Mesenchymal stem cell (in vitro differentiated cells and primary cell): ENCODE data around the gene TEX30.

Source experiments
- DNase-seq: peaks from one replicate; pipeline ENCODE4 v3.0.0-alpha.2; 2013
- H2AFZ ChIP-seq: one replicate; pipeline ENCODE4 v1.6.1; 2013; ENCODE audit warnings: low read depth, mild to moderate bottlenecking, control low read depth, inconsistent platforms, low read length, moderate library complexity
- H2AK5ac ChIP-seq: 2 replicates; pipeline ENCODE4 v1.6.1; 2013; ENCODE audit warnings: low read length, moderate library complexity, mild to moderate bottlenecking, inconsistent platforms; ENCODE audit not compliant: severe bottlenecking
- H2BK120ac ChIP-seq: one replicate; pipeline ENCODE4 v1.6.1; 2013; ENCODE audit warnings: low read depth, mild to moderate bottlenecking, inconsistent platforms, low read length, moderate library complexity
- H2BK12ac ChIP-seq, 2 experiments: one replicate each; pipeline ENCODE4 v1.6.1; 2013; ENCODE audit warnings: inconsistent platforms in 2 of 2, low read length in 2 of 2, mild to moderate bottlenecking in 2 of 2, moderate library complexity in 2 of 2, control low read depth in 1 of 2
- H2BK15ac ChIP-seq: one replicate; pipeline ENCODE4 v1.6.1; 2013; ENCODE audit warnings: mild to moderate bottlenecking, low read depth, inconsistent platforms; ENCODE audit not compliant: poor library complexity, severe bottlenecking
- H2BK5ac ChIP-seq: 2 replicates; pipeline ENCODE4 v1.6.1; 2013; ENCODE audit warnings: low read depth, mild to moderate bottlenecking, low read length, control low read depth, inconsistent platforms; ENCODE audit not compliant: poor library complexity, severe bottlenecking
- H3K14ac ChIP-seq, 2 experiments: one replicate each; pipeline ENCODE4 v1.6.1; 2013; ENCODE audit warnings: inconsistent platforms in 2 of 2, low read length in 2 of 2, control low read depth in 1 of 2, mild to moderate bottlenecking in 1 of 2, moderate library complexity in 1 of 2
- H3K18ac ChIP-seq, 2 experiments: one replicate each; pipeline ENCODE4 v1.6.1; 2013; ENCODE audit warnings: inconsistent platforms in 2 of 2, low read length in 2 of 2, control low read depth in 1 of 2, low read depth in 1 of 2, mild to moderate bottlenecking in 1 of 2
- H3K23ac ChIP-seq, 2 experiments: one replicate each; pipeline ENCODE4 v1.6.1; 2013; ENCODE audit warnings: inconsistent platforms in 2 of 2, low read length in 2 of 2, mild to moderate bottlenecking in 2 of 2, moderate library complexity in 2 of 2, control low read depth in 1 of 2
- H3K27ac ChIP-seq: 2 replicates; pipeline ENCODE4 v1.5.1; 2013; ENCODE audit warnings: mild to moderate bottlenecking, moderate library complexity, low read length, control low read depth, inconsistent platforms; ENCODE audit not compliant: poor library complexity, severe bottlenecking
- H3K27me3 ChIP-seq, 2 experiments: 2 replicates each; pipeline versions ENCODE4 v1.6.1 to v1.7.0; 2013; ENCODE audit warnings: low read length in 2 of 2, mild to moderate bottlenecking in 2 of 2, moderate library complexity in 2 of 2, control low read depth in 1 of 2, inconsistent platforms in 1 of 2; ENCODE audit not compliant: control insufficient read depth in 1 of 2, insufficient read depth in 1 of 2
- H3K36me3 ChIP-seq, 2 experiments: 2 replicates each; pipeline versions ENCODE4 v1.6.1 to v1.7.0; 2013; ENCODE audit warnings: low read length in 2 of 2, control low read depth in 1 of 2, inconsistent platforms in 1 of 2, low read depth in 1 of 2, mild to moderate bottlenecking in 1 of 2; ENCODE audit not compliant: insufficient read depth in 2 of 2, control insufficient read depth in 1 of 2
- H3K4ac ChIP-seq, 2 experiments: one replicate each; pipeline ENCODE4 v1.6.1; 2013; ENCODE audit warnings: inconsistent platforms in 2 of 2, low read length in 2 of 2, mild to moderate bottlenecking in 2 of 2, moderate library complexity in 2 of 2, control low read depth in 1 of 2, low read depth in 1 of 2
- H3K4me1 ChIP-seq: 2 replicates; pipeline ENCODE4 v1.6.1; 2013; ENCODE audit warnings: low read depth, low read length, control low read depth; ENCODE audit not compliant: control insufficient read depth, insufficient read depth
- H3K4me2 ChIP-seq: 2 replicates; pipeline ENCODE4 v1.6.1; 2013; ENCODE audit warnings: low read length, mild to moderate bottlenecking, inconsistent platforms; ENCODE audit not compliant: poor library complexity, severe bottlenecking
- H3K4me3 ChIP-seq, 2 experiments: 2 replicates each; pipeline versions ENCODE4 v1.5.1 to v1.7.0; 2013; ENCODE audit warnings: low read length in 2 of 2, mild to moderate bottlenecking in 2 of 2, control low read depth in 1 of 2, low read depth in 1 of 2; ENCODE audit not compliant: insufficient read depth in 1 of 2
- H3K79me1 ChIP-seq: replicated peaks from 2 replicates; pipeline ENCODE4 v1.6.1; 2013; ENCODE audit warnings: mild to moderate bottlenecking, control low read depth, low read length, inconsistent platforms; ENCODE audit not compliant: poor library complexity, severe bottlenecking
- H3K9ac ChIP-seq: 2 replicates; pipeline ENCODE4 v1.7.0; 2013; ENCODE audit warnings: mild to moderate bottlenecking, low read length, moderate library complexity
- H3K9me3 ChIP-seq: 2 replicates; pipeline ENCODE4 v1.7.0; 2013; ENCODE audit warnings: mild to moderate bottlenecking, low read length; ENCODE audit not compliant: control insufficient read depth
- H4K8ac ChIP-seq: one replicate; pipeline ENCODE4 v1.6.1; 2013; ENCODE audit warnings: inconsistent platforms, mild to moderate bottlenecking, low read length, moderate library complexity
- H4K91ac ChIP-seq: one replicate; pipeline ENCODE4 v1.6.1; 2013; ENCODE audit warnings: mild to moderate bottlenecking, low read length, inconsistent platforms
- WGBS: methylation state at CpG from one replicate; pipeline ENCODE4 v1.1.7; 2013; ENCODE audit warnings: mixed read lengths; 5-methylcytosine and 5-hydroxymethylcytosine counted together

TEX30 gene

DNA sequence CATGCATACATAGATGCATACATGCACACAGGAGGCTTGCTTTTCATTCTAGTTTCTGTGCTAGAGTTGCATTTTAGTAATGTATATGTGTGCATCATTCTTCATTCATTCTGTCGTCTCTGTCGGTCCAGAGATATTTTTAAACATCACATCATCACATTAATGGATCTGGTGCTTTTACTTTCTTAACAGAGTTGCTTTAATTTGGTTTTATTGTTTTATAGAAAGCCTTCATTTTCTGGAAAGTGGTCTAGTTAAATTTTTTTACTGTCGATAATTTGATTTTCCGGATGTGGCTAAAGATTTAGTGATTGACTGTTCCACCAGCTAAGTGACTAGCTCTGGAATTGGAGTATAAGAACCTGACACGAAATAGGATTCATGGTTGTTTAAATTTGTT lies 42.2 kb upstream of the TEX30 start:
- Histone ChIP-seq H2AFZ (no peak overlapping the region), H3K14ac (no peak overlapping the region), H2BK120ac (no peak overlapping the region), H3K9me3 (peaks cover 6% of the 10 kb centered on the region), H3K18ac (no peak overlapping the region), H3K27ac (peak overlapping the region; percentile 92), H3K27me3 (no peaks in the 10 kb centered on the region), H3K4me2 (no peak overlapping the region), H3K23ac (no peak overlapping the region), H3K36me3 (peaks cover under 1 to 56% of the 10 kb centered on the region in 2 experiments), H4K8ac (no peak overlapping the region), H2BK12ac (no peak overlapping the region), H3K4me1 (peaks cover 11% of the 10 kb centered on the region), H2AK5ac (peak overlapping the region; percentile 94), H2BK15ac (no peak overlapping the region), H3K79me1 (no peaks in the 10 kb centered on the region), H3K4me3 (no peak overlapping the region), H3K4ac (no peak overlapping the region), H2BK5ac (no peak overlapping the region), H3K9ac (no peak overlapping the region), H4K91ac (no peak overlapping the region)
- DNase-seq, result no peak
- 100% methylated on average over 3 of the region's 5 CpGs for WGBS

DNA sequence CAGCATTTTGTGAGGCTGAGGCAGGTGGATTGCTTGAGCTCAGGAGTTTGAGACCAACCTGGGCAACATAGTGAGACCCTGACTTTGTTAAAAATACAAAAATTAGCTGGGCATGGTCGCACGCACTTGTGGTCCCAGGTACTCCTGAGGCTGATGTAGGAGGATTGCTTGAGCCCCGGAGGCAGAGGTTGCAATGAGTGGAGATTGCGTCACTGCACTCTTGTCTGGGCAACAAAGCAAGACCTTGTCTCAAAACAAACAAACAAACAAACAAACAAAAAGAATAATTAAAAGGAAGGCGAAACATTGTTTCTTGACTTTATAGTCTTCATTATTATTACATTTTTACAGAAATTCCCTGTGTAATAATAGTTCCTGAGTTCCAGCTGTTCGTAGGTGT lies 41.2 kb upstream of the TEX30 start:
- Histone ChIP-seq H3K27me3 (no peaks in the 10 kb centered on the region), H3K23ac (no peak overlapping the region), H3K4ac (no peak overlapping the region), H2AK5ac (peak overlapping the region; percentile 95), H3K79me1 (no peaks in the 10 kb centered on the region), H2BK120ac (no peak overlapping the region), H3K9me3 (peaks cover 13% of the 10 kb centered on the region), H3K4me3 (no peak overlapping the region), H2BK15ac (no peak overlapping the region), H2BK12ac (no peak overlapping the region), H3K9ac (no peak overlapping the region), H4K8ac (no peak overlapping the region), H3K14ac (no peak overlapping the region), H3K27ac (peak overlapping the region; percentile 41), H3K4me1 (peaks cover 9% of the 10 kb centered on the region), H2BK5ac (peak overlapping the region; percentile 10), H2AFZ (no peak overlapping the region), H3K18ac (no peak overlapping the region), H4K91ac (no peak overlapping the region), H3K36me3 (peaks cover 5 to 60% of the 10 kb centered on the region in 2 experiments), H3K4me2 (no peak overlapping the region)
- no peak for DNase-seq
- 96% methylated on average over 4 of the region's 6 CpGs for WGBS

DNA sequence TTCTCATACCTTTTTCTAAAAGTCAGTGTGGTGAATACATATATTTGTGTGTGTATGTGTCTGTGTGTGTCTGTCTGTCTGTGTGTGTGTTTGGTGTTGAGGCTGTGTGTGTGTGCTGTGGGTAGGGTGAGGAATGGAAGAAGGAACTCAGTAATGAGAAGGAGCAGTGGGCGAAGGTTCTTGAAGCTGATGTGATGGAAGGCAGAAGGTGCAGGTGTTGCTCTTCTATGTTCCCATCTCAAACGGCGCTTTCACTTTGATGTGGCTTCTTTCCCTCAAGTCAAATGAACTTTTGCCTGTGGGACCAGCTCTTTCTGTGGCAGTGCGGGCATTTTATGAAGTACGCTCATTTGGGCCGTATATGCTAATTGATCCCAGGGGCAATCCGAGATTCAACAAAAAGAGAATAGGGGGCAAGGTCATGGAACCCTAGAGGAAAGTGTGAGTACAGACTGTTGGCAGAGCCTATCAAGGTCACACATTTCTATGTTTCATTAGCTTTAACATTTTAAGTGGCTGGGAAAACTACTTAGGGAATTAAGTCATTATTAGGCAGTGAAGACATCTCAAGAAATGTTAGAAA lies 40.5 kb upstream of the TEX30 start:
- no peak for DNase-seq
- H3K4me2 ChIP-seq, result no peak overlapping the region
- H2BK12ac ChIP-seq, result no peak overlapping the region

DNA sequence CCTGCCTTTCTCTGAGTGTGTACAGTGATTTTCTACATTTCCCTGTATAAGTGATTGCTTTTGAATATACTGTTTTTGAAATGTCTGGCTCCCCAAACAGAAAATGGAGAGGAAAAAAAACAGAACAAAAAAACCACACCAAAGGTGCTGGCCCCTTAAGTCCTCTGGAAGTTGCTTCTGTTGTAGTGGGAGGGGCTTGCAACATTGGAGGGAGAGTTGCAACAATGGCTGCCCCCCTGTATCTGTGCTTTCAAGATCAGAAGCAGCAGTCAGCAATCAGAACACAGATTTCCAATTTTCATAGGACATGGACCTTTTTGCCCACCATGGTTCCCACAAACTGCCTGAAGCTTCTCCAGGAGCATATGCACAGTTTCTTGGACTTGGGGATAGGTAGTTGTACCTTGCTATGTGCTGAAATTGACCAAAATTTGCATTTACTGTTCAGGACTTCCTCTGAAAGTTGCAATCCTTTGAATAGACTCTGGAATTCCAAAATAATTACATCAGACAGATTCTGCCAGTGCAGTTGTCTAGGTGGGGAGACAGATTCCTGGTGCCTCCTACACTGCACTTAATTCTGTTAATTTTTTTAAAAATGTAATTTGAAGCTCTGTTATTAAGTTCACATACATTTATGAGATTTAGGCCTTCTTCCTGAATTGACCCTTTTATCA lies 39.2 kb upstream of the TEX30 start:
- Histone ChIP-seq H2BK120ac (no peak overlapping the region), H3K4me2 (peak overlapping the region; percentile 65), H2AFZ (peak overlapping the region; percentile 82)

More for the DNA sequence above, 40.5 kb upstream of the TEX30 start:
- Histone ChIP-seq H2BK120ac (no peak overlapping the region), H2AK5ac (peak overlapping the region; percentile 91), H3K18ac (no peak overlapping the region), H3K79me1 (no peaks in the 10 kb centered on the region), H2BK5ac (no peak overlapping the region), H4K8ac (no peak overlapping the region), H3K23ac (no peak overlapping the region), H3K14ac (no peak overlapping the region), H3K27ac (peak overlapping the region; percentile 63), H4K91ac (no peak overlapping the region), H3K4ac (no peak overlapping the region), H3K36me3 (peaks cover 7 to 59% of the 10 kb centered on the region in 2 experiments), H3K27me3 (no peaks in the 10 kb centered on the region), H3K4me3 (no peak overlapping the region), H3K9me3 (peaks cover 13% of the 10 kb centered on the region), H2AFZ (no peak overlapping the region), H2BK15ac (no peak overlapping the region), H3K9ac (no peak overlapping the region), H3K4me1 (peaks cover 8% of the 10 kb centered on the region)
- WGBS, result 95% methylated on average over 7 of the region's 7 CpGs

More for the DNA sequence above, 39.2 kb upstream of the TEX30 start:
- Histone ChIP-seq H3K14ac (no peak overlapping the region), H3K4me3 (no peak overlapping the region), H3K36me3 (peaks cover 7 to 50% of the 10 kb centered on the region in 2 experiments), H2BK5ac (peak overlapping the region; percentile 91), H3K18ac (no peak overlapping the region), H4K8ac (peak overlapping the region; percentile 3), H3K27ac (peak overlapping the region; percentile 93), H3K9ac (peak overlapping the region; percentile 8), H3K4me1 (peaks cover 8% of the 10 kb centered on the region), H2BK12ac (no peak overlapping the region), H3K9me3 (peaks cover 13% of the 10 kb centered on the region), H4K91ac (no peak overlapping the region), H3K27me3 (no peaks in the 10 kb centered on the region), H3K4ac (no peak overlapping the region), H2AK5ac (peak overlapping the region; percentile 76), H3K23ac (no peak overlapping the region), H2BK15ac (no peak overlapping the region), H3K79me1 (no peaks in the 10 kb centered on the region)
- peak; percentile 33 for DNase-seq
